HepG2 (cell line): ENCODE data around the gene CAPN11. TPM values are rescaled to one million over a fixed set of nuclear protein-coding genes. Genes with fewer than 3 reads are reported as not detected.
A peak's percentile ranks its signal among the peaks of the same experiment; 100 is the strongest.

Source experiments
- AKNA ChIP-seq: sonication (generic); formaldehyde crosslinking; IDR thresholded peaks from 2 replicates; pipeline ENCODE4 v1.4.0; 2020; ENCODE audit warnings: missing genetic modification reagents, borderline replicate concordance
- ARNTL ChIP-seq: sonication (generic); formaldehyde crosslinking; IDR thresholded peaks from 2 replicates; pipeline ENCODE4 v1.4.0; 2020; ENCODE audit warnings: mild to moderate bottlenecking, missing genetic modification reagents
- CEBPG ChIP-seq: IDR thresholded peaks from 2 replicates; pipeline ENCODE4 v1.6.1; 2016
- ETV5 ChIP-seq: IDR thresholded peaks from 2 replicates; pipeline ENCODE4 v1.6.1; 2018; ENCODE audit warnings: missing biosample characterization, missing genetic modification reagents, inconsistent platforms, borderline replicate concordance
- HDAC1 ChIP-seq: sonication (generic); formaldehyde crosslinking; IDR thresholded peaks from 2 replicates; pipeline ENCODE4 v1.5.1; 2020; ENCODE audit warnings: mild to moderate bottlenecking, missing genetic modification reagents
- HMGA1 ChIP-seq: sonication (generic); formaldehyde crosslinking; conservative IDR thresholded peaks from 2 replicates; pipeline ENCODE4 v1.4.0; 2020; ENCODE audit warnings: missing genetic modification reagents
- KLF13 ChIP-seq: sonication (generic); formaldehyde crosslinking; IDR thresholded peaks from 2 replicates; pipeline ENCODE4 v1.4.0; 2020; ENCODE audit warnings: mild to moderate bottlenecking, missing genetic modification reagents
- MIER2 ChIP-seq: IDR thresholded peaks from 2 replicates; pipeline ENCODE4 v1.6.1; 2016; ENCODE audit warnings: missing biosample characterization, missing genetic modification reagents
- RFX1 ChIP-seq: fragments of 450-650 bp; IDR thresholded peaks from 2 replicates; pipeline ENCODE4 v1.6.1; 2017
- RXRA ChIP-seq: sonication (generic); formaldehyde crosslinking; IDR thresholded peaks from 2 replicates; pipeline ENCODE4 v1.5.1; 2020; ENCODE audit warnings: missing genetic modification reagents
- ZFP91 ChIP-seq: sonication (generic); formaldehyde crosslinking; IDR thresholded peaks from 2 replicates; pipeline ENCODE4 v1.9.0; 2022; ENCODE audit warnings: missing genetic modification reagents, mild to moderate bottlenecking, borderline replicate concordance
- ZMYM2 ChIP-seq: sonication (generic); formaldehyde crosslinking; IDR thresholded peaks from 2 replicates; pipeline ENCODE4 v1.8.0; 2022; ENCODE audit warnings: mild to moderate bottlenecking, missing genetic modification reagents
- ZNF350 ChIP-seq: sonication (generic); formaldehyde crosslinking; IDR thresholded peaks from 2 replicates; pipeline ENCODE4 v1.4.0; 2020; ENCODE audit warnings: mild to moderate bottlenecking, low read depth, missing genetic modification reagents, borderline replicate concordance
- ZNF713 ChIP-seq: sonication (generic); formaldehyde crosslinking; IDR thresholded peaks from 2 replicates; pipeline ENCODE4 v1.4.0; 2020; ENCODE audit warnings: mild to moderate bottlenecking, missing genetic modification reagents
- ZSCAN30 ChIP-seq: sonication (generic); formaldehyde crosslinking; IDR thresholded peaks from 2 replicates; pipeline ENCODE4 v1.5.0; 2020; ENCODE audit warnings: mild to moderate bottlenecking, missing genetic modification reagents
- ZSCAN9 ChIP-seq: IDR thresholded peaks from 2 replicates; pipeline ENCODE4 v1.6.1; 2016; ENCODE audit warnings: borderline replicate concordance
- polyA plus RNA-seq, 8 experiments: library from polyadenylated mRNA; depleted of rRNA in 3 of 8; stranded (reverse) in 7 of 8; unstranded in 1 of 8; fragments of >200 nt; fragmentation: Illumina TruSeq in 4 of 8; extraction: Trizol in 4 of 8; gene quantifications; 2 replicates each; pipeline versions ENCODE4 v1.2.1 to v1.2.3, GENCODE V29; 2011 to 2016; ENCODE audit warnings: low read depth in 4 of 8, missing spikeins in 1 of 8, mixed read lengths in 1 of 8; ENCODE audit not compliant: insufficient read depth in 1 of 8
- total RNA-seq, 5 experiments: library from RNA; depleted of rRNA; stranded (reverse); fragments of >200 nt; fragmentation: Illumina TruSeq; extraction: Trizol; gene quantifications; 2 replicates each; pipeline ENCODE4 v1.2.3, GENCODE V29; 2016; ENCODE audit warnings: low read depth in 1 of 5
- TF ChIP-seq, protein P1 (sequence below): sonication (generic); formaldehyde crosslinking; IDR thresholded peaks from 2 replicates; pipeline ENCODE4 v1.4.0; 2020; ENCODE audit warnings: missing genetic modification reagents, low read depth, mild to moderate bottlenecking, borderline replicate concordance
- TF ChIP-seq, protein P2 (sequence below): IDR thresholded peaks from 2 replicates; pipeline ENCODE4 v1.6.1; 2016; ENCODE audit warnings: mild to moderate bottlenecking
- TF ChIP-seq, protein P3 (sequence below): sonication (generic); formaldehyde crosslinking; IDR thresholded peaks from 2 replicates; pipeline ENCODE4 v1.5.1; 2020; ENCODE audit warnings: missing genetic modification reagents, mild to moderate bottlenecking, borderline replicate concordance

CAPN11 gene
- total and polyA plus RNA-seq, 2 of the 13 experiments (the other 11 are each of a cell fraction or from before 2014, with no cell fraction given) = 0.07 to 0.11 TPM

- peak; percentile 64; the same call in 1 of the 2 replicates for TF ChIP-seq ZFP91
- peak; percentile 77 for TF ChIP-seq ZNF713 (CRISPR knock-in tag)
- TF ChIP-seq, protein P1, sequence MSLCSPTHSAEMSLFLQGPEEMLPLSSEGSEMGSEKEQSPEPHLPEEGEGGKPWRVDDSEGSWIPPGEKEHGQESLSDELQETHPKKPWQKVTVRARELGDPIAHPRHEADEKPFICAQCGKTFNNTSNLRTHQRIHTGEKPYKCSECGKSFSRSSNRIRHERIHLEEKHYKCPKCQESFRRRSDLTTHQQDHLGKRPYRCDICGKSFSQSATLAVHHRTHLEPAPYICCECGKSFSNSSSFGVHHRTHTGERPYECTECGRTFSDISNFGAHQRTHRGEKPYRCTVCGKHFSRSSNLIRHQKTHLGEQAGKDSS = 0 out of 2 replicates have a peak, but pooled peaks have one; percentile 55
- peak; percentile 60; the same call in 1 of the 2 replicates for TF ChIP-seq RXRA (CRISPR knock-in tag)
- peak; percentile 67 for TF ChIP-seq ZNF350 (CRISPR knock-in tag)
- TF ChIP-seq ETV5 (CRISPR knock-in tag) = peak; percentile 84
- TF ChIP-seq HMGA1 (CRISPR knock-in tag) = no peak
- peak; percentile 24; the same call in 1 of the 2 replicates for TF ChIP-seq ZSCAN9 (CRISPR knock-in tag)
- TF ChIP-seq KLF13 (CRISPR knock-in tag) = peak; percentile 89; the same call in 1 of the 2 replicates
- peak; percentile 57; the same call in 1 of the 2 replicates for TF ChIP-seq ARNTL
- TF ChIP-seq CEBPG (CRISPR knock-in tag) = peak; percentile 34
- no peak for TF ChIP-seq ZSCAN30 (CRISPR knock-in tag)
- no peak for TF ChIP-seq ZMYM2
- TF ChIP-seq, protein P2, sequence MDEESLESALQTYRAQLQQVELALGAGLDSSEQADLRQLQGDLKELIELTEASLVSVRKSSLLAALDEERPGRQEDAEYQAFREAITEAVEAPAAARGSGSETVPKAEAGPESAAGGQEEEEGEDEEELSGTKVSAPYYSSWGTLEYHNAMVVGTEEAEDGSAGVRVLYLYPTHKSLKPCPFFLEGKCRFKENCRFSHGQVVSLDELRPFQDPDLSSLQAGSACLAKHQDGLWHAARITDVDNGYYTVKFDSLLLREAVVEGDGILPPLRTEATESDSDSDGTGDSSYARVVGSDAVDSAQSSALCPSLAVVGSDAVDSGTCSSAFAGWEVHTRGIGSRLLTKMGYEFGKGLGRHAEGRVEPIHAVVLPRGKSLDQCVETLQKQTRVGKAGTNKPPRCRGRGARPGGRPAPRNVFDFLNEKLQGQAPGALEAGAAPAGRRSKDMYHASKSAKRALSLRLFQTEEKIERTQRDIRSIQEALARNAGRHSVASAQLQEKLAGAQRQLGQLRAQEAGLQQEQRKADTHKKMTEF (CRISPR knock-in tag) = peak; percentile 70; the same call in 1 of the 2 replicates
- peak; percentile 85 for TF ChIP-seq HDAC1 (CRISPR knock-in tag)
- 0 out of 2 replicates have a peak, but pooled peaks have one; percentile 47 for TF ChIP-seq MIER2 (CRISPR knock-in tag)
- TF ChIP-seq, protein P3, sequence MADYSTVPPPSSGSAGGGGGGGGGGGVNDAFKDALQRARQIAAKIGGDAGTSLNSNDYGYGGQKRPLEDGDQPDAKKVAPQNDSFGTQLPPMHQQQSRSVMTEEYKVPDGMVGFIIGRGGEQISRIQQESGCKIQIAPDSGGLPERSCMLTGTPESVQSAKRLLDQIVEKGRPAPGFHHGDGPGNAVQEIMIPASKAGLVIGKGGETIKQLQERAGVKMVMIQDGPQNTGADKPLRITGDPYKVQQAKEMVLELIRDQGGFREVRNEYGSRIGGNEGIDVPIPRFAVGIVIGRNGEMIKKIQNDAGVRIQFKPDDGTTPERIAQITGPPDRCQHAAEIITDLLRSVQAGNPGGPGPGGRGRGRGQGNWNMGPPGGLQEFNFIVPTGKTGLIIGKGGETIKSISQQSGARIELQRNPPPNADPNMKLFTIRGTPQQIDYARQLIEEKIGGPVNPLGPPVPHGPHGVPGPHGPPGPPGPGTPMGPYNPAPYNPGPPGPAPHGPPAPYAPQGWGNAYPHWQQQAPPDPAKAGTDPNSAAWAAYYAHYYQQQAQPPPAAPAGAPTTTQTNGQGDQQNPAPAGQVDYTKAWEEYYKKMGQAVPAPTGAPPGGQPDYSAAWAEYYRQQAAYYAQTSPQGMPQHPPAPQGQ (CRISPR knock-in tag) = no peak
- no peak for TF ChIP-seq RFX1
- peak; percentile 75; the same call in 1 of the 2 replicates for TF ChIP-seq AKNA
Observed at GRCh38 chr6:44219053-44219814, 60.6 kb downstream of the CAPN11 start (continued).
